ENCODE results near the gene FKBP15.

DNA sequence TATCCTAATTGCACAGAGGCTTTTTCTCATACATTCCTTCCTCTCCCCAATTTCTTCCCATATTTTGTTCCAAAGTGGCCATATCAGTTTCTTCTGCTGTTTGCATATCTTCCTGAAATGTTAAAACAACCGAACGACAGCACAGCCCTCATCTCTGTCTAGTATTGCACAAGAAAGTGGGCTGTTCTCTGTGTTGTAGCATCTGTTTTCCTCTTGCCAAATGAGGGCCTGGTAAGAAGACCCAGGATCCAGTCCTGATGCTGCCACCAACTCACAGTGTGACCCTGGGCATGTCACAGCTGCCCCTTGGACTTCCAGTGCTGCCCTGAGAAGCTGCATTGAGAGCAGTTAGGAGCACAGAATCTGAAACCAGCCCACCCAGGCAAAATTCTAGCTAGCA lies 66.1 kb downstream of the FKBP15 start:
- TF ChIP-seq, protein P1, sequence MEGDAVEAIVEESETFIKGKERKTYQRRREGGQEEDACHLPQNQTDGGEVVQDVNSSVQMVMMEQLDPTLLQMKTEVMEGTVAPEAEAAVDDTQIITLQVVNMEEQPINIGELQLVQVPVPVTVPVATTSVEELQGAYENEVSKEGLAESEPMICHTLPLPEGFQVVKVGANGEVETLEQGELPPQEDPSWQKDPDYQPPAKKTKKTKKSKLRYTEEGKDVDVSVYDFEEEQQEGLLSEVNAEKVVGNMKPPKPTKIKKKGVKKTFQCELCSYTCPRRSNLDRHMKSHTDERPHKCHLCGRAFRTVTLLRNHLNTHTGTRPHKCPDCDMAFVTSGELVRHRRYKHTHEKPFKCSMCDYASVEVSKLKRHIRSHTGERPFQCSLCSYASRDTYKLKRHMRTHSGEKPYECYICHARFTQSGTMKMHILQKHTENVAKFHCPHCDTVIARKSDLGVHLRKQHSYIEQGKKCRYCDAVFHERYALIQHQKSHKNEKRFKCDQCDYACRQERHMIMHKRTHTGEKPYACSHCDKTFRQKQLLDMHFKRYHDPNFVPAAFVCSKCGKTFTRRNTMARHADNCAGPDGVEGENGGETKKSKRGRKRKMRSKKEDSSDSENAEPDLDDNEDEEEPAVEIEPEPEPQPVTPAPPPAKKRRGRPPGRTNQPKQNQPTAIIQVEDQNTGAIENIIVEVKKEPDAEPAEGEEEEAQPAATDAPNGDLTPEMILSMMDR (conservative IDR thresholded peaks at IDR 0.05; ENCODE audit: low read depth, low read length) = no peak
- TF ChIP-seq EZH2 (IDR thresholded peaks at IDR 0.05; ENCODE audit: borderline replicate concordance, low read depth, low read length, poor library complexity, severe bottlenecking) = no peak

All from A673 (cell line).